IMR-90 (cell line): ENCODE measurements around the gene BCS1L. TPM values are rescaled to one million over a fixed set of nuclear protein-coding genes. Genes with fewer than 3 reads are reported as not detected.

Experiments
- ATAC-seq: fragments of 200-7000 bp; cut with Tn5 transposase; 2 replicates; pipeline ENCODE4 v1.9.1; 2020; ENCODE audit warnings: low read depth, mild to moderate bottlenecking, moderate library complexity
- BruUV-seq: library from RNA; stranded (reverse); fragments of 400-500 nt; replicated peaks from 2 replicates; lab custom pipeline; 2021; lab: Mats Ljungman, UMichigan
- CTCF ChIA-PET: fragments of 300-600 bp; formaldehyde crosslinking; extraction: SDS; loops from one replicate; lab custom pipeline; 2021; ENCODE audit warnings: antibody characterized with exemption; lab: Yijun Ruan, JAX
- POLR2A ChIA-PET: fragments of 300-600 bp; sonication (Branson Sonifier 250); formaldehyde crosslinking; loops from one replicate; lab custom pipeline; 2022; ENCODE audit warnings: antibody characterized with exemption; ENCODE audit not compliant: unreplicated experiment; lab: Charles Lee
- DNase-seq: peaks from one replicate; pipeline ENCODE4 v3.0.0; 2013
- H2AFZ ChIP-seq: replicated peaks from 2 replicates; pipeline ENCODE3; 2013; ENCODE audit warnings: low read length, mild to moderate bottlenecking; ENCODE audit not compliant: poor library complexity
- H2AK5ac ChIP-seq: 2 replicates; pipeline ENCODE4 v1.6.1; 2013; ENCODE audit warnings: low read depth, low read length, inconsistent platforms
- H2AK9ac ChIP-seq: replicated peaks from 2 replicates; pipeline ENCODE3; 2013; ENCODE audit warnings: mild to moderate bottlenecking, low read depth, low read length, moderate library complexity; ENCODE audit not compliant: poor library complexity
- H2BK120ac ChIP-seq: 2 replicates; pipeline ENCODE4 v1.6.1; 2013; ENCODE audit warnings: low read depth, low read length, inconsistent platforms
- H2BK15ac ChIP-seq: 3 replicates; pipeline ENCODE4 v1.6.1; 2013; ENCODE audit warnings: low read depth, low read length, inconsistent platforms
- H2BK20ac ChIP-seq: 2 replicates; pipeline ENCODE4 v1.6.1; 2013; ENCODE audit warnings: low read depth, mild to moderate bottlenecking, inconsistent platforms, low read length, moderate library complexity
- H2BK5ac ChIP-seq: 2 replicates; pipeline ENCODE4 v1.6.1; 2013; ENCODE audit warnings: mild to moderate bottlenecking, low read depth, low read length, inconsistent platforms; ENCODE audit not compliant: poor library complexity, severe bottlenecking
- H3K14ac ChIP-seq: replicated peaks from 2 replicates; pipeline ENCODE4 v1.6.1; 2013; ENCODE audit warnings: low read depth, low read length, inconsistent platforms
- H3K18ac ChIP-seq: 2 replicates; pipeline ENCODE4 v1.6.1; 2013; ENCODE audit warnings: low read depth, low read length, control low read depth
- H3K23ac ChIP-seq: 2 replicates; pipeline ENCODE4 v1.6.1; 2013; ENCODE audit warnings: low read depth, low read length, inconsistent platforms
- H3K27ac ChIP-seq: 2 replicates; pipeline ENCODE4 v1.5.1; 2013; ENCODE audit warnings: mild to moderate bottlenecking, control low read depth, low read length; ENCODE audit not compliant: insufficient read depth
- H3K27me3 ChIP-seq: 2 replicates; pipeline ENCODE4 v1.6.1; 2013; ENCODE audit warnings: low read length; ENCODE audit not compliant: control insufficient read depth, insufficient read depth
- H3K36me3 ChIP-seq: 2 replicates; pipeline ENCODE4 v1.6.1; 2013; ENCODE audit warnings: low read length, mixed read lengths; ENCODE audit not compliant: control insufficient read depth, insufficient read depth
- H3K4ac ChIP-seq: 2 replicates; pipeline ENCODE4 v1.6.1; 2013; ENCODE audit warnings: low read depth, low read length, inconsistent platforms
- H3K4me1 ChIP-seq: 2 replicates; pipeline ENCODE4 v1.6.1; 2013; ENCODE audit warnings: low read length, mixed read lengths; ENCODE audit not compliant: control insufficient read depth, insufficient read depth
- H3K4me2 ChIP-seq: 2 replicates; pipeline ENCODE4 v1.6.1; 2013; ENCODE audit warnings: low read depth, mild to moderate bottlenecking, control low read depth, low read length, moderate library complexity
- H3K4me3 ChIP-seq: 2 replicates; pipeline ENCODE4 v1.5.1; 2013; ENCODE audit warnings: low read depth, mild to moderate bottlenecking, control low read depth, low read length, moderate library complexity; ENCODE audit not compliant: insufficient read depth
- H3K56ac ChIP-seq: 2 replicates; pipeline ENCODE4 v1.6.1; 2013; ENCODE audit warnings: low read length, inconsistent platforms; ENCODE audit not compliant: insufficient read depth; ENCODE audit errors: extremely low read depth
- H3K79me1 ChIP-seq, 2 experiments: 2 replicates each; pipeline ENCODE4 v1.6.1; 2013; ENCODE audit warnings: low read length in 2 of 2, inconsistent platforms in 1 of 2, low read depth in 1 of 2
- H3K9ac ChIP-seq: 2 replicates; pipeline ENCODE4 v1.6.1; 2013; ENCODE audit warnings: low read depth, low read length, control low read depth
- H3K9me1 ChIP-seq: 2 replicates; pipeline ENCODE4 v1.6.1; 2013; ENCODE audit warnings: low read length, inconsistent platforms; ENCODE audit not compliant: insufficient read depth
- H3K9me3 ChIP-seq: 2 replicates; pipeline ENCODE4 v1.6.1; 2013; ENCODE audit warnings: low read length; ENCODE audit not compliant: control insufficient read depth, insufficient read depth
- H4K20me1 ChIP-seq: 2 replicates; pipeline ENCODE4 v1.6.1; 2013; ENCODE audit warnings: low read length, inconsistent platforms; ENCODE audit not compliant: insufficient read depth
- H4K5ac ChIP-seq: 2 replicates; pipeline ENCODE4 v1.6.1; 2013; ENCODE audit warnings: mild to moderate bottlenecking, low read depth, low read length, control low read depth
- H4K8ac ChIP-seq, 2 experiments: 2 replicates each; pipeline ENCODE4 v1.6.1; 2013; ENCODE audit warnings: low read depth in 2 of 2, low read length in 2 of 2, control low read depth in 1 of 2, inconsistent platforms in 1 of 2
- H4K91ac ChIP-seq: 2 replicates; pipeline ENCODE4 v1.6.1; 2013; ENCODE audit warnings: low read depth, low read length, inconsistent platforms; ENCODE audit not compliant: insufficient read depth
- BHLHE40 ChIP-seq: fragments of 150-350 bp; IDR thresholded peaks from 2 replicates; pipeline ENCODE4 v1.6.1; 2016; ENCODE audit warnings: mild to moderate bottlenecking, low read depth, low read length
- CEBPB ChIP-seq: IDR thresholded peaks from 2 replicates; pipeline ENCODE4 v1.6.1; 2012; ENCODE audit warnings: low read depth, low read length, improper control_type of control experiment
- CHD1 ChIP-seq: IDR thresholded peaks from 2 replicates; pipeline ENCODE4 v1.6.1; 2012; ENCODE audit warnings: low read depth, low read length, improper control_type of control experiment
- ELK1 ChIP-seq: fragments of 150-350 bp; IDR thresholded peaks from 2 replicates; pipeline ENCODE4 v1.6.1; 2016; ENCODE audit warnings: low read depth, mild to moderate bottlenecking, low read length, moderate library complexity, borderline replicate concordance
- FOS ChIP-seq: fragments of 150-350 bp; IDR thresholded peaks from 2 replicates; pipeline ENCODE4 v1.6.1; 2016; ENCODE audit warnings: low read depth, low read length
- MAFK ChIP-seq: IDR thresholded peaks from 2 replicates; pipeline ENCODE4 v1.6.1; 2012; ENCODE audit warnings: low read depth, low read length, improper control_type of control experiment
- MAZ ChIP-seq: IDR thresholded peaks from 2 replicates; pipeline ENCODE4 v1.6.1; 2012; ENCODE audit warnings: low read depth, mild to moderate bottlenecking, low read length, improper control_type of control experiment, moderate library complexity, borderline replicate concordance
- MXI1 ChIP-seq: IDR thresholded peaks from 2 replicates; pipeline ENCODE4 v1.6.1; 2012; ENCODE audit warnings: low read depth, mild to moderate bottlenecking, low read length, moderate library complexity, borderline replicate concordance
- NFE2L2 ChIP-seq: fragments of 150-350 bp; IDR thresholded peaks from 2 replicates; pipeline ENCODE4 v1.6.1; 2016; ENCODE audit warnings: low read depth, mild to moderate bottlenecking, low read length
- POLR2A ChIP-seq: IDR thresholded peaks from 2 replicates; pipeline ENCODE4 v1.6.1; 2012; ENCODE audit warnings: mild to moderate bottlenecking, low read depth, low read length
- RAD21 ChIP-seq: IDR thresholded peaks from 2 replicates; pipeline ENCODE4 v1.6.1; 2012; ENCODE audit warnings: low read length, improper control_type of control experiment
- RCOR1 ChIP-seq: IDR thresholded peaks from 2 replicates; pipeline ENCODE4 v1.6.1; 2012; ENCODE audit warnings: mild to moderate bottlenecking, low read length, improper control_type of control experiment; ENCODE audit not compliant: insufficient replicate concordance
- RFX5 ChIP-seq: IDR thresholded peaks from 2 replicates; pipeline ENCODE4 v1.8.0; 2012; ENCODE audit warnings: low read depth, mild to moderate bottlenecking, low read length, moderate library complexity
- SMC3 ChIP-seq: fragments of 150-350 bp; IDR thresholded peaks from 2 replicates; pipeline ENCODE4 v1.6.1; 2016; ENCODE audit warnings: low read depth, mild to moderate bottlenecking, antibody characterized with exemption, low read length, moderate library complexity
- WGBS, 2 experiments: methylation state at CpG; one replicate each; pipeline versions ENCODE4 v1.1.5 to v1.1.7; 2013; ENCODE audit warnings: missing lambda C conversion rate in 2 of 2; ENCODE audit not compliant: insufficient read length in 1 of 2; ENCODE audit errors: extremely low coverage in 2 of 2; 5-methylcytosine and 5-hydroxymethylcytosine counted together
- dilution Hi-C: fragments of 300-500 bp; cut with HindIII; formaldehyde crosslinking; loops from one replicate; pipeline ENCODE4 v1.14.3; 2018; ENCODE audit warnings: low sequenced_read_pairs; ENCODE audit not compliant: unreplicated experiment
- in situ Hi-C: fragments of 300-500 bp; cut with MboI; formaldehyde crosslinking; loops from 3 replicates; pipeline ENCODE4 v1.14.3; 2019; ENCODE audit warnings: low sequenced_read_pairs, inconsistent platforms, mixed read lengths
- intact Hi-C: fragments of 100-400 bp; cut with micrococcal nuclease; formaldehyde crosslinking; loops from 2 replicates; pipeline ENCODE4 v1.10.0; 2022
- polyA plus RNA-seq, 3 experiments: library from polyadenylated mRNA; depleted of rRNA; stranded (reverse); fragments of >200 nt; gene quantifications; 2 replicates each; pipeline ENCODE4 v1.2.3, GENCODE V29; 2012; ENCODE audit warnings: low replicate concordance in 1 of 3
- total RNA-seq: library from RNA; depleted of rRNA; stranded (reverse); fragments of >200 nt; gene quantifications from 2 replicates; pipeline ENCODE4 v1.2.3, GENCODE V29; 2012
- TF ChIP-seq, protein P1 (sequence below): conservative IDR thresholded peaks from 2 replicates; pipeline ENCODE4 v1.5.1; 2012; ENCODE audit warnings: mild to moderate bottlenecking, low read depth, low read length, improper control_type of control experiment
- TF ChIP-seq, protein P2 (sequence below): fragments of 150-350 bp; IDR thresholded peaks from 2 replicates; pipeline ENCODE4 v1.6.1; 2017; ENCODE audit warnings: mild to moderate bottlenecking, antibody characterized with exemption, low read length, low read depth

The BCS1L gene
- total and polyA plus RNA-seq, 2 of the 4 experiments (the other 2 are of a cell fraction): 39.1 to 56.7 TPM

- dilution Hi-C loops: no loop called here
- DNase-seq: no peak
- Histone ChIP-seq H2BK120ac (no peak overlapping the region), H3K4ac (no peak overlapping the region), H4K5ac (no peak overlapping the region), H2BK15ac (no peak overlapping the region), H3K9me1 (peaks cover 3% of the 10 kb centered on the region; the same call in 1 of the 2 replicates), H2AK9ac (peak overlapping the region; percentile 50), H3K27me3 (no peaks in the 10 kb centered on the region), H3K4me2 (no peak overlapping the region), H3K36me3 (no peaks in the 10 kb centered on the region), H3K9me3 (no peaks in the 10 kb centered on the region), H3K4me1 (peaks cover 3% of the 10 kb centered on the region), H3K23ac (no peak overlapping the region), H3K79me1 (no peaks in the 10 kb centered on the region), H4K91ac (no peak overlapping the region), H3K18ac (no peak overlapping the region), H2BK20ac (no peak overlapping the region), H2AFZ (no peak overlapping the region), H4K20me1 (no peaks in the 10 kb centered on the region), H4K8ac (no peak overlapping the region), H3K9ac (no peak overlapping the region), H3K14ac (no peak overlapping the region), H3K56ac (no peak overlapping the region), H2BK5ac (no peak overlapping the region), H2AK5ac (no peak overlapping the region), H3K4me3 (no peak overlapping the region), H3K27ac (no peak overlapping the region)
- ChIA-PET POLR2A (no interaction called here), CTCF (no interaction called here)
- no peak for ATAC-seq
- no TSS peak for BruUV-seq
- intact Hi-C loops: no loop called here
- WGBS, 2 experiments: 90% methylated on average over 2 of the region's 4 CpGs; no CpG with 5 or more reads in 1 of the 2 experiments
- in situ Hi-C loops: no loop called here
- TF ChIP-seq ELK1 (no peak), POLR2A (no peak), BHLHE40 (no peak), CHD1 (no peak), SMC3 (no peak), MXI1 (no peak), RFX5 (no peak), CEBPB (no peak), MAZ (no peak), FOS (no peak), RCOR1 (no peak), RAD21 (no peak), NFE2L2 (no peak), MAFK (no peak)
- TF ChIP-seq, protein P1, sequence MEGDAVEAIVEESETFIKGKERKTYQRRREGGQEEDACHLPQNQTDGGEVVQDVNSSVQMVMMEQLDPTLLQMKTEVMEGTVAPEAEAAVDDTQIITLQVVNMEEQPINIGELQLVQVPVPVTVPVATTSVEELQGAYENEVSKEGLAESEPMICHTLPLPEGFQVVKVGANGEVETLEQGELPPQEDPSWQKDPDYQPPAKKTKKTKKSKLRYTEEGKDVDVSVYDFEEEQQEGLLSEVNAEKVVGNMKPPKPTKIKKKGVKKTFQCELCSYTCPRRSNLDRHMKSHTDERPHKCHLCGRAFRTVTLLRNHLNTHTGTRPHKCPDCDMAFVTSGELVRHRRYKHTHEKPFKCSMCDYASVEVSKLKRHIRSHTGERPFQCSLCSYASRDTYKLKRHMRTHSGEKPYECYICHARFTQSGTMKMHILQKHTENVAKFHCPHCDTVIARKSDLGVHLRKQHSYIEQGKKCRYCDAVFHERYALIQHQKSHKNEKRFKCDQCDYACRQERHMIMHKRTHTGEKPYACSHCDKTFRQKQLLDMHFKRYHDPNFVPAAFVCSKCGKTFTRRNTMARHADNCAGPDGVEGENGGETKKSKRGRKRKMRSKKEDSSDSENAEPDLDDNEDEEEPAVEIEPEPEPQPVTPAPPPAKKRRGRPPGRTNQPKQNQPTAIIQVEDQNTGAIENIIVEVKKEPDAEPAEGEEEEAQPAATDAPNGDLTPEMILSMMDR: no peak
- TF ChIP-seq, protein P2, sequence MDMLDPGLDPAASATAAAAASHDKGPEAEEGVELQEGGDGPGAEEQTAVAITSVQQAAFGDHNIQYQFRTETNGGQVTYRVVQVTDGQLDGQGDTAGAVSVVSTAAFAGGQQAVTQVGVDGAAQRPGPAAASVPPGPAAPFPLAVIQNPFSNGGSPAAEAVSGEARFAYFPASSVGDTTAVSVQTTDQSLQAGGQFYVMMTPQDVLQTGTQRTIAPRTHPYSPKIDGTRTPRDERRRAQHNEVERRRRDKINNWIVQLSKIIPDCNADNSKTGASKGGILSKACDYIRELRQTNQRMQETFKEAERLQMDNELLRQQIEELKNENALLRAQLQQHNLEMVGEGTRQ: no peak
Observed at GRCh38 chr2:218626369-218626768, 33.1 kb upstream of the BCS1L start.
